Spinal cord (tissue), 10 donors: Measurements from ENCODE around the gene KEAP1. TPM values are rescaled to one million over a fixed set of nuclear protein-coding genes. Genes with fewer than 3 reads are reported as not detected.
A peak's percentile ranks its signal among the peaks of the same experiment; 100 is the strongest.

Experiments used
- DNase-seq, 6 donors: peaks; one replicate each; pipeline versions ENCODE4 v3.0.0 to v3.0.0-alpha.2; 2013 to 2015; ENCODE audit warnings: low spot score in 6 of 6, low read depth in 4 of 6
- H3K27ac ChIP-seq: one replicate; pipeline ENCODE4 v1.5.1; 2013; ENCODE audit warnings: low read depth, low read length, control low read depth
- H3K27me3 ChIP-seq: one replicate; pipeline ENCODE4 v1.6.1; 2013; ENCODE audit warnings: low read length; ENCODE audit not compliant: control insufficient read depth, insufficient read depth
- H3K36me3 ChIP-seq: one replicate; pipeline ENCODE4 v1.6.1; 2013; ENCODE audit warnings: low read length; ENCODE audit not compliant: control insufficient read depth, insufficient read depth
- H3K4me1 ChIP-seq: one replicate; pipeline ENCODE4 v1.6.1; 2013; ENCODE audit warnings: low read length; ENCODE audit not compliant: control insufficient read depth, insufficient read depth
- H3K4me3 ChIP-seq: one replicate; pipeline ENCODE4 v1.5.1; 2013; ENCODE audit warnings: low read depth, low read length, control low read depth
- H3K9me3 ChIP-seq: one replicate; pipeline ENCODE4 v1.6.1; 2013; ENCODE audit warnings: low read length; ENCODE audit not compliant: control insufficient read depth, insufficient read depth
- WGBS: methylation state at CpG from one replicate; pipeline ENCODE4 v1.1.5; 2013; ENCODE audit warnings: missing lambda C conversion rate; ENCODE audit not compliant: insufficient coverage; 5-methylcytosine and 5-hydroxymethylcytosine counted together
- polyA plus RNA-seq, 2 donors: library from polyadenylated mRNA; unstranded; fragments of 120-200 nt; gene quantifications; one replicate each; pipeline ENCODE4 v1.2.1, GENCODE V29; 2013; ENCODE audit not compliant: insufficient read length in 2 of 2
- total RNA-seq, 2 donors: library from RNA; depleted of rRNA in 1 of 2; stranded (reverse); fragments of 120-200 nt in 1 of 2; fragments of >200 nt in 1 of 2; gene quantifications; one replicate each; pipeline versions ENCODE4 v1.2.3 to v1.2.4, GENCODE V29; 2013 to 2014
- donor health status: healthy.

The KEAP1 gene
- total and polyA plus RNA-seq, 4 donors: 40.5 to 93.6 (median 68.4) TPM

DNA sequence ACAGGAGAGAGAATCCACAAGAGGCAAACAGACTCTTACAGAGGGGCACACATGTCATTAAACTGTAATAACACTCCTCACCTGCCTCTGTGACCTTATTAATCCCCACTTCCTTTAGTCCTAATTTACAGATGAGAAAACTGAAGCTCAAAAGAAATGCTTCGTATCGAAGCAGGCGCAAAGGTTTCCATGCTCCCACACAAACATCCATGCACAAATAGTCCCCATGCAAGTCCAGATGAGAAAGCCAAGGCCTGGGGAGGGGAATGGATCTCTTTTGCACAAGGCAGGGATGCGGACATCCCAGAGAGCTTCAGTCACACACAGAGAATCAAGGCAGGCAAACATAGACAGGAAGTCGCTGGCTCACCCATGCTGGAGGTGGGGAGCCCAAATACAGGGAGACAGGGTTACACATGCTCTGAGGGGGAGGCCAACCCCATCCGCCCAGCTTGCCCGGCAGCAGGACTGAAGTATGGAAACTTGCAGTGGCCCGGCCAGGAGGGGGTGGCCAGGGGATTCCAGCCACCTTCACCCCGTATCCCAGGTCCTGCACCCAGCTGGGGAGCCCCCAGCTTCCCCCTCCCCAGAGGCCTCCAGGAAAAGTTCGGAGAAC is 13.6 kb upstream of the KEAP1 start:
- H3K27ac ChIP-seq: no peak overlapping the region
- peaks cover 18% of the 10 kb centered on the region for H3K4me1 ChIP-seq
- H3K4me3 ChIP-seq: no peak overlapping the region
- no peak for DNase-seq
- WGBS: 35% methylated on average over 7 of the region's 10 CpGs
- H3K27me3 ChIP-seq: peaks cover 83% of the 10 kb centered on the region
- H3K36me3 ChIP-seq: no peaks in the 10 kb centered on the region
- no peaks in the 10 kb centered on the region for H3K9me3 ChIP-seq

- Histone ChIP-seq H3K27me3 (peaks cover 83% of the 10 kb centered on the region), H3K36me3 (no peaks in the 10 kb centered on the region), H3K9me3 (no peaks in the 10 kb centered on the region), H3K4me3 (no peak overlapping the region), H3K4me1 (peaks cover 18% of the 10 kb centered on the region), H3K27ac (no peak overlapping the region)
- no peak for DNase-seq
- WGBS: 98% methylated on average over 3 of the region's 5 CpGs
These were observed 12.9 kb upstream of the KEAP1 start for GRCh38 chr19:10516064-10516385.

DNA sequence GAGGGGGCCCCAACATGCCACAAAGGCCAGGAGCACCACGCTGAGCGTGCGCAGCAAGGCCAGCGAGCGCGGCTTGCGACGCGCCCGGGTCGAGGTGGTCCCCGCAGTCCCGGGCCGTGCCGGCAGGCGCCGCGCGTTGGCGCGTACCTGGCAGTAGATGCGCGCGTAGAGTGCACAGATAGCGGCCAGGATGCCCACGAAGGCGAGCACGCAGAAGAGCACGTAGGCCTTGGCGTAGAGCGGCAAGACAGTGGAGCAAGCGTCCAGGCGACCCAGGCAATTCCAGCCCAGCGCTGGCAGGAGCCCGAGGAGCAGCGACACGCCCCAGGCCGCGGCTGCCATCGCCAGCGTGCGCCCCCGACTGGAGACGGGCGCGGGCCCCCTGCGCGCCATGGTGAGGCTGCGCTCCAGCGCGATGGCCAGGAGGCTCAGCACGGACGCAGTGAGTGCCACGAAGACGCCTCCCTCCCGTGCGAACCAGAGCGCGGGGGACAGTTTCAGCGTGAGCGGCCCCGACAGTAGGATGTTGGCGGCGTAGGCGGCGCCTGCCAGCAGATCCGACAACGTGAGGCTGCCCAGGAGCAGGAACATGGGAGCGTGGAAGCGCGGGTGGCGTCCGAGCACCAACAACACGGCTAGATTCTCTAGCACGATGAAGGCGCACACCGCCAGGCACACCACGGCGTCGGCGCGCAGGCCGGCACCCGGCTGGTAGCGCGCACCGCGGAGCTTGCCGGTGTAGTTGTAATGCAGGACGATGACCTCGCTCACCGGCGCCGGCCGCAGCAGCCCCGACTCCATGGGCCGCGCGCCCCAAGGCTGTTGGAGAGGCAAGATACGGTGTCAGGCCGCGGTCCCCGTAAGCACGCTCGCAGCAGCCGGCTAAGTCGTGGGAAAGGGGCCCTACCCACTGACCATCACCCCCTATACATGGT is 11.3 kb upstream of the KEAP1 start:
- peaks cover 78% of the 10 kb centered on the region for H3K27me3 ChIP-seq
- DNase-seq: peak in 1 of 6 donors; percentile 12

GRCh38 chr19:10513223-10513622 is 10.1 kb upstream of the KEAP1 start:
- no peak for DNase-seq
- peaks cover 22% of the 10 kb centered on the region for H3K4me1 ChIP-seq
- peaks cover 66% of the 10 kb centered on the region for H3K27me3 ChIP-seq
- H3K27ac ChIP-seq: no peak overlapping the region
- 81% methylated on average over 6 of the region's 7 CpGs for WGBS
- H3K9me3 ChIP-seq: no peaks in the 10 kb centered on the region
- no peaks in the 10 kb centered on the region for H3K36me3 ChIP-seq
- no peak overlapping the region for H3K4me3 ChIP-seq

More for the DNA sequence above, 11.3 kb upstream of the KEAP1 start:
- H3K36me3 ChIP-seq: no peaks in the 10 kb centered on the region
- H3K4me1 ChIP-seq: peaks cover 26% of the 10 kb centered on the region
- no peaks in the 10 kb centered on the region for H3K9me3 ChIP-seq
- 2% methylated on average over 96 of the region's 107 CpGs for WGBS
- no peak overlapping the region for H3K27ac ChIP-seq
- no peak overlapping the region for H3K4me3 ChIP-seq

GRCh38 chr19:10510301-10510802 is 7.2 kb upstream of the KEAP1 start:
- WGBS: 5% methylated on average over 15 of the region's 15 CpGs
- Histone ChIP-seq H3K27ac (no peak overlapping the region), H3K4me1 (peaks cover 8% of the 10 kb centered on the region), H3K27me3 (peaks cover 37% of the 10 kb centered on the region), H3K9me3 (no peaks in the 10 kb centered on the region), H3K36me3 (no peaks in the 10 kb centered on the region), H3K4me3 (no peak overlapping the region)
- peak in 2 of 6 donors; percentile 9 to 22 for DNase-seq

DNA sequence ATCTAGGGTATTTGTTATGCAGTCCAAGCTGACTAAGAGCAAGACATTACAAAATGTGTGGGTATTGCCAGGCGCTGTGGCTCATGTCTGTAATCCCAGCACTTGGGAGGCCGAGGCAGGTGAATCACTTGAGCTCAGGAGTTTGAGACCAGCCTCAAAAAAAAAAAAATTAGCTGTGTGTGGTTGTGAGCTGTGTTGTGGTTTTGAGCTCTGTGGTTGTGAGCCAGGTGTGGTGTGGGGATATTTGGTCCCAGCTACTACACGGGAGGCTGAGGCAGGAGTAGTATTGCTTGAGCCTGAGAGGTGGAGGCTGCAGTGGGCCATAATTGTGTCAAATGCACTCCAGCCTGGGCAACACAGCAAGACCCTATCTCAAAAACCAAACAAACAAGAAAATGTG is 5.6 kb upstream of the KEAP1 start:
- H3K27ac ChIP-seq: no peak overlapping the region
- no peaks in the 10 kb centered on the region for H3K36me3 ChIP-seq
- peaks cover 21% of the 10 kb centered on the region for H3K27me3 ChIP-seq
- DNase-seq: no peak
- no peaks in the 10 kb centered on the region for H3K9me3 ChIP-seq
- peaks cover 8% of the 10 kb centered on the region for H3K4me1 ChIP-seq
- H3K4me3 ChIP-seq: no peak overlapping the region
- WGBS: 93% methylated on average over 2 of the region's 3 CpGs

DNA sequence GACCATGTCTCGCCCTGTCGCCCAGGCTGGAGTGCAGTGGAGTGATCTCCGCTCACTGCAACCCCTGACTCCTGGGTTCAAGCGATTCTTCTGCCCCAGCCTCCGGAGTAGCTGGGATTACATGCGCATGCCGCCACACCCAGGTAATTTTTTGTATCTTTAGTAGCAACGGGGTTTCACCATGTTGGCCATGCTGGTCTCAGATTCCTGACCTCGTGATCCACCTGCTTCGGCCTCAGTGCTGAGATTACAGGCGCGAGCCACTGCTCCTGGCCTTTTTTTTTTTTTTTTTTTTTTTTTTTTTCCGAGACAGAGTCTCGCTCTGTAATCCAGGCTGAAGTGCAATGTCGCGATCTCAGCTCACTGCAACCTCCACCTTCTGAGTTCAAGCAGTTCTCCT is 4.9 kb upstream of the KEAP1 start:
- no peak overlapping the region for H3K4me3 ChIP-seq
- H3K36me3 ChIP-seq: no peaks in the 10 kb centered on the region
- peaks cover 13% of the 10 kb centered on the region for H3K4me1 ChIP-seq
- WGBS: 94% methylated on average over 11 of the region's 16 CpGs
- H3K27me3 ChIP-seq: peaks cover 14% of the 10 kb centered on the region
- no peak for DNase-seq
- no peak overlapping the region for H3K27ac ChIP-seq
- no peaks in the 10 kb centered on the region for H3K9me3 ChIP-seq

DNA sequence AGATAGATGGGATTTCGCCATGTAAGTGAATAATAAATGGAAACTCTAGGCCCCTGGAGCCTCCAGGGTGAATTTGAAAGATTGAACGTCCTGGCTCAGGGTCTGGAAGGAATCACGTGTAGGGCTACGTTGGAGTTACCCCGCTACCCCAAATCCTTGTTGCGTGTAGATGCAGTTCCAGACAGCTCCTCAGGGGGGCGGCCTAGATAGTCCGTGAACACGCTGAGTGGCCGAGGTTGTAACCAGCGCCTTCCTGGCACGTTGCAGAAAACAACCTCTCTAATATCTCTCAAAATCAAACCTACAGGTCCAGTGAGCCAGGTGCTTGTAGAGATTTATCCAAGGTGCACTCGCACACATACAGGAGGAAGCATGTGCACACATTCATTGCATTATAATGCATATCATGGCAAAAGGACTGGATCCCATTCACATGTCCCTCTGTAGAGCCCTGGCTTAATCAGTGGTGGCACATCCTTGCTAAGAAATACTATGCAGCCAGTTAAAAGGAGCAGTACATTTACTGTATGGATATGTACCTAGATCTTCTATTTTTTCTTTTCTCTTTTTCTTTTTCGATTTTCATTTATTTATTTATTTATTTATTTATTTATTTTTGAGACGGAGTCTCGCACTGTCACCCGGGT is 2.5 kb upstream of the KEAP1 start:
- Histone ChIP-seq H3K4me3 (no peak overlapping the region), H3K27ac (no peak overlapping the region), H3K4me1 (peaks cover 24% of the 10 kb centered on the region), H3K9me3 (no peaks in the 10 kb centered on the region), H3K36me3 (peaks cover 4% of the 10 kb centered on the region), H3K27me3 (peaks cover under 1% of the 10 kb centered on the region)
- DNase-seq: peak in 2 of 6 donors; percentile 49 to 52
- 10% methylated on average over 7 of the region's 17 CpGs for WGBS

GRCh38 chr19:10502524-10503001 is 593 bp downstream of the KEAP1 start:
- WGBS: under 1% methylated on average over 65 of the region's 65 CpGs
- Histone ChIP-seq H3K4me3 (peak overlapping the region; percentile 80), H3K27ac (peak overlapping the region; percentile 88), H3K36me3 (peaks cover 32% of the 10 kb centered on the region), H3K27me3 (no peaks in the 10 kb centered on the region), H3K4me1 (peaks cover 17% of the 10 kb centered on the region), H3K9me3 (no peaks in the 10 kb centered on the region)
- peak; percentile 66 to 96 (median 84) for DNase-seq
